ENCODE data around the gene ALDH3B2. TPM values are rescaled to one million over a fixed set of nuclear protein-coding genes. Genes with fewer than 3 reads are reported as not detected.

ALDH3B2 gene
- polyA plus RNA-seq, 3 donors = not detected

DNA sequence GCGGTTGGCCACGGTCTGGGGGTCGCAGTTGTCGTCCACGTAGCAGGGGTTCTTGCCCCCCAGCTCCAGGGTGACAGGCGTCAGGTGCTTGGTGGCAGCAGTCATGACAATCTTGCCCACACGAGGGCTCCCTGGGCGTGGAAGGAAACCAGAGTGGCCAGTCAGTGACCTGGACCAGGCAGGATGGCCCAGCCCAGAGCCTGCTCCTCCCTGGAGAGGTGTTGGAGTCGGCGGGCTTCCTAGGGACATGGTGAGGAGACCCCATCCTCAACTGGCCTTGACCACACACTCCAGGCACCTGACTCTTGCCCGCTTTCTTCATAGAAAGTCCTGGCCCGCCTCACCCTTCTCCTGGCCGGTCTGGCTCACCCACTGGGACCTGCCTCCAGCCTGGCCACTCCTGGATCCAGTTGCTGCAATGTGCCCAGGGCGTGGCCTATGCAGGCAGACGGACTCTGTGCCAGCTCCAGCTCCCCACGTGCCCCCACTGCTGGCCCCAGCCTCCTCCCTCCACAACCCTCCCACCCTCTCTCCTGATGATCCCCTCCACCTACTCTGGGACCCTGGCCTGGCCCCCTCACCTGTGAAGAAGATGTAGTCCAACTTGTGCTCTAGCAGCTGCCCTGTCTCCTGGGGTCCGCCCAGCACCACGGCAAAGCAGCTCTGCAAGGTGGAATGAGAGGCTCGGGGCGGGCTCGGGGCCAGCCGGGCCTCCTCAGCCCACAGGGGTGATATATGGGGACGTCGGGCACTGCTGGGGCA lies 8.7 kb downstream of the ALDH3B2 start:
- Histone ChIP-seq H3K9ac (ENCODE audit: insufficient read depth, low read length, poor library complexity, severe bottlenecking) (no peak overlapping the region), H3K27me3 (ENCODE audit: control insufficient read depth in 2 of 2, insufficient read depth in 2 of 2, low read length in 2 of 2) (no peaks in the 10 kb centered on the region), H3K9me3 (replicated peaks in 1 of 2; ENCODE audit: control insufficient read depth in 1 of 2, insufficient read depth in 1 of 2, low read length in 2 of 2) (no peaks in the 10 kb centered on the region), H2AFZ (ENCODE audit: insufficient read depth, low read depth, low read length, poor library complexity, severe bottlenecking) (no peak overlapping the region), H3K4me2 (replicated peaks; ENCODE audit: extremely low read depth, low read length, poor library complexity, severe bottlenecking) (no peak overlapping the region), H3K4me1 (ENCODE audit: control insufficient read depth in 1 of 2, insufficient read depth in 2 of 2, low read length in 2 of 2) (no peaks in the 10 kb centered on the region), H3K36me3 (replicated peaks in 1 of 2; ENCODE audit: control insufficient read depth in 1 of 2, insufficient read depth in 2 of 2, low read length in 2 of 2) (no peaks in the 10 kb centered on the region), H3K4me3 (replicated peaks in 1 of 3; ENCODE audit: low read depth in 2 of 3, low read length in 3 of 3) (no peak overlapping the region), H3K79me2 (ENCODE audit: insufficient read depth, low read length) (no peaks in the 10 kb centered on the region), H4K20me1 (ENCODE audit: insufficient read depth, low read length) (no peaks in the 10 kb centered on the region), H3K27ac (ENCODE audit: low read depth in 1 of 2, low read length in 2 of 2) (no peak overlapping the region)
- 83% methylated on average over 22 of the region's 24 CpGs for WGBS (ENCODE audit: insufficient coverage)
- H3K9me3 Mint-ChIP-seq = no peaks in the 10 kb centered on the region
- H3K27me3 Mint-ChIP-seq (ENCODE audit: low read depth in 3 of 3) = peaks cover 0 to under 1% (median 0%) of the 10 kb centered on the region in 3 donors
- H3K4me3 Mint-ChIP-seq = no peak overlapping the region
- DNase-seq = no peak
- H3K4me1 Mint-ChIP-seq = no peaks in the 10 kb centered on the region
- intact Hi-C loops (cut with micrococcal nuclease) = no loop called here
- H3K36me3 Mint-ChIP-seq = no peaks in the 10 kb centered on the region
- no peak overlapping the region for H3K27ac Mint-ChIP-seq
- TF ChIP-seq, protein P1, sequence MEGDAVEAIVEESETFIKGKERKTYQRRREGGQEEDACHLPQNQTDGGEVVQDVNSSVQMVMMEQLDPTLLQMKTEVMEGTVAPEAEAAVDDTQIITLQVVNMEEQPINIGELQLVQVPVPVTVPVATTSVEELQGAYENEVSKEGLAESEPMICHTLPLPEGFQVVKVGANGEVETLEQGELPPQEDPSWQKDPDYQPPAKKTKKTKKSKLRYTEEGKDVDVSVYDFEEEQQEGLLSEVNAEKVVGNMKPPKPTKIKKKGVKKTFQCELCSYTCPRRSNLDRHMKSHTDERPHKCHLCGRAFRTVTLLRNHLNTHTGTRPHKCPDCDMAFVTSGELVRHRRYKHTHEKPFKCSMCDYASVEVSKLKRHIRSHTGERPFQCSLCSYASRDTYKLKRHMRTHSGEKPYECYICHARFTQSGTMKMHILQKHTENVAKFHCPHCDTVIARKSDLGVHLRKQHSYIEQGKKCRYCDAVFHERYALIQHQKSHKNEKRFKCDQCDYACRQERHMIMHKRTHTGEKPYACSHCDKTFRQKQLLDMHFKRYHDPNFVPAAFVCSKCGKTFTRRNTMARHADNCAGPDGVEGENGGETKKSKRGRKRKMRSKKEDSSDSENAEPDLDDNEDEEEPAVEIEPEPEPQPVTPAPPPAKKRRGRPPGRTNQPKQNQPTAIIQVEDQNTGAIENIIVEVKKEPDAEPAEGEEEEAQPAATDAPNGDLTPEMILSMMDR (IDR thresholded peaks at IDR 0.05) = no peak

DNA sequence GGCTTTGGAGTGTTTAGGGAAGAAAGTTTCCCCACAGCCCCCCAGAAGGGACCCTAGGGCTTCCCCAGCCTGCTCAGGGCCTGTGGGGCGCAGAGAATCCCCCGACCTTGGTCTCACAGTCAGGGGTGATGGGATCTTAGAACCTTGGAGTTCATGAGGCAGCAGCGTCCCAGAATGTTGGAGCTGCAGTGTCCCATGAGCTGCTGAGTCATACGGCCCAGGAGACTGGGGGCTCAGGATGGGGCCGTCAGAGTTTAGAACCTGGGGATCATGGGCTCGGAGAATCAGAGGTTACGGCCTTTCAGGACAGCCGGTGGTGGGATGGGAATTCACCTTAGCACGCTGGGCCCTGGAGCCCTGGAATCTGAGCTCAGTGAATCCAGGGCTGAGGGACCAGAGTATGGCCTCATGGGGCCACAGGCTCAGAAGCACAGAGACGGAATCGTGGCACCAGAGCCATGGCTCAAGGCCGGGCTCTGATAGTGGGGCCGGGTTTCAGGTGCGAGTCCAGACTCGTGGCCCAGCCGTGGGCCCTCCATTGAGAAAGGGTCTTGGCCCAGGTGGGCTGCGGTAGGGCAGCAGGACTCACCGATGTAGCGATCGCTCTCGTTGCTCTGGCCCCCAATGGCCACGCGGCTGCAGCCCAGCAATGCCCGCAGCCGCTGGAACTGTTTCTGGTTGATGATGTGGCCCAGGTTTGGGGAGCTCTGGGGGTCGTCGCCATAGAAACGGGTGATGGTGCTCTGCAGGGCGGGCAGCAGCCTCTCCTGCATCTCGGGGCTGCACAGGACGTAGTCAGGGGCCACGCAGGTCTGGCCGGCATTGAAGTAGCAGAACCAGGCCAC lies 9.5 kb downstream of the ALDH3B2 start:
- H3K9me3 Mint-ChIP-seq = no peaks in the 10 kb centered on the region
- no peaks in the 10 kb centered on the region for H3K4me1 Mint-ChIP-seq
- intact Hi-C loops (cut with micrococcal nuclease) = no loop called here

More for the DNA sequence above, 9.5 kb downstream of the ALDH3B2 start:
- WGBS (ENCODE audit: insufficient coverage) = 92% methylated on average over 33 of the region's 33 CpGs
- Histone ChIP-seq H3K9me3 (replicated peaks in 1 of 2; ENCODE audit: control insufficient read depth in 1 of 2, insufficient read depth in 1 of 2, low read length in 2 of 2) (no peaks in the 10 kb centered on the region), H3K9ac (ENCODE audit: insufficient read depth, low read length, poor library complexity, severe bottlenecking) (no peak overlapping the region), H3K4me2 (replicated peaks; ENCODE audit: extremely low read depth, low read length, poor library complexity, severe bottlenecking) (no peak overlapping the region), H3K4me1 (ENCODE audit: control insufficient read depth in 1 of 2, insufficient read depth in 2 of 2, low read length in 2 of 2) (no peaks in the 10 kb centered on the region), H3K27ac (ENCODE audit: low read depth in 1 of 2, low read length in 2 of 2) (no peak overlapping the region), H3K4me3 (replicated peaks in 1 of 3; ENCODE audit: low read depth in 2 of 3, low read length in 3 of 3) (no peak overlapping the region), H3K79me2 (ENCODE audit: insufficient read depth, low read length) (no peaks in the 10 kb centered on the region), H2AFZ (ENCODE audit: insufficient read depth, low read depth, low read length, poor library complexity, severe bottlenecking) (no peak overlapping the region), H3K27me3 (ENCODE audit: control insufficient read depth in 2 of 2, insufficient read depth in 2 of 2, low read length in 2 of 2) (no peaks in the 10 kb centered on the region), H3K36me3 (replicated peaks in 1 of 2; ENCODE audit: control insufficient read depth in 1 of 2, insufficient read depth in 2 of 2, low read length in 2 of 2) (no peaks in the 10 kb centered on the region), H4K20me1 (ENCODE audit: insufficient read depth, low read length) (no peaks in the 10 kb centered on the region)
- peaks cover 0 to 2% (median 0%) of the 10 kb centered on the region in 3 donors for H3K27me3 Mint-ChIP-seq (ENCODE audit: low read depth in 3 of 3)
- TF ChIP-seq, protein P1 (IDR thresholded peaks at IDR 0.05) = no peak
- H3K27ac Mint-ChIP-seq = no peak overlapping the region
- no peak for DNase-seq
- no peak overlapping the region for H3K4me3 Mint-ChIP-seq
- H3K36me3 Mint-ChIP-seq = no peaks in the 10 kb centered on the region
